IPS-18a (cell line): Measurements from ENCODE around the gene NCBP3.

Source experiments
- H3K27ac ChIP-seq: one replicate; pipeline ENCODE4 v1.5.1; 2013; ENCODE audit warnings: low read length
- H3K27me3 ChIP-seq: one replicate; pipeline ENCODE4 v1.6.1; 2013; ENCODE audit warnings: mild to moderate bottlenecking, low read length; ENCODE audit not compliant: control insufficient read depth, insufficient read depth
- H3K36me3 ChIP-seq: one replicate; pipeline ENCODE4 v1.6.1; 2013; ENCODE audit warnings: low read depth, low read length; ENCODE audit not compliant: control insufficient read depth
- H3K4me1 ChIP-seq: one replicate; pipeline ENCODE4 v1.6.1; 2013; ENCODE audit warnings: low read depth, low read length; ENCODE audit not compliant: control insufficient read depth
- H3K4me3 ChIP-seq: one replicate; pipeline ENCODE4 v1.5.1; 2013; ENCODE audit warnings: low read length
- H3K9ac ChIP-seq: one replicate; pipeline ENCODE4 v1.6.1; 2013; ENCODE audit warnings: mild to moderate bottlenecking, low read length, moderate library complexity
- H3K9me3 ChIP-seq: one replicate; pipeline ENCODE4 v1.6.1; 2013; ENCODE audit warnings: low read depth, low read length; ENCODE audit not compliant: control insufficient read depth

Gene NCBP3

GRCh38 chr17:3817851-3818605 is 28.0 kb downstream of the NCBP3 start:
- no peaks in the 10 kb centered on the region for H3K27me3 ChIP-seq
- H3K9ac ChIP-seq = no peak overlapping the region
- H3K9me3 ChIP-seq = no peaks in the 10 kb centered on the region
- no peaks in the 10 kb centered on the region for H3K4me1 ChIP-seq
- H3K36me3 ChIP-seq = peaks cover 94% of the 10 kb centered on the region
- H3K4me3 ChIP-seq = no peak overlapping the region
- H3K27ac ChIP-seq = no peak overlapping the region

- Histone ChIP-seq H3K4me1 (no peaks in the 10 kb centered on the region), H3K4me3 (no peak overlapping the region), H3K27me3 (no peaks in the 10 kb centered on the region), H3K9ac (no peak overlapping the region), H3K9me3 (no peaks in the 10 kb centered on the region), H3K36me3 (peaks cover 96% of the 10 kb centered on the region), H3K27ac (no peak overlapping the region)
Measured at GRCh38 chr17:3815925-3816324, 30.1 kb downstream of the NCBP3 start.

GRCh38 chr17:3815122-3815521 is 30.9 kb downstream of the NCBP3 start:
- Histone ChIP-seq H3K36me3 (peaks cover 96% of the 10 kb centered on the region), H3K9me3 (no peaks in the 10 kb centered on the region), H3K4me3 (no peak overlapping the region), H3K27ac (no peak overlapping the region), H3K9ac (no peak overlapping the region), H3K4me1 (no peaks in the 10 kb centered on the region), H3K27me3 (no peaks in the 10 kb centered on the region)

- H3K4me3 ChIP-seq = no peak overlapping the region
- H3K4me1 ChIP-seq = no peaks in the 10 kb centered on the region
- peaks cover 93% of the 10 kb centered on the region for H3K36me3 ChIP-seq
- H3K9ac ChIP-seq = no peak overlapping the region
- H3K9me3 ChIP-seq = no peaks in the 10 kb centered on the region
- H3K27ac ChIP-seq = no peak overlapping the region
- no peaks in the 10 kb centered on the region for H3K27me3 ChIP-seq
Measured at GRCh38 chr17:3814361-3814760, 31.7 kb downstream of the NCBP3 start.

- Histone ChIP-seq H3K4me3 (no peak overlapping the region), H3K36me3 (peaks cover 89% of the 10 kb centered on the region), H3K27me3 (no peaks in the 10 kb centered on the region), H3K27ac (no peak overlapping the region), H3K9me3 (no peaks in the 10 kb centered on the region), H3K9ac (no peak overlapping the region), H3K4me1 (no peaks in the 10 kb centered on the region)
Measured at GRCh38 chr17:3813171-3813570, 32.9 kb downstream of the NCBP3 start.

DNA sequence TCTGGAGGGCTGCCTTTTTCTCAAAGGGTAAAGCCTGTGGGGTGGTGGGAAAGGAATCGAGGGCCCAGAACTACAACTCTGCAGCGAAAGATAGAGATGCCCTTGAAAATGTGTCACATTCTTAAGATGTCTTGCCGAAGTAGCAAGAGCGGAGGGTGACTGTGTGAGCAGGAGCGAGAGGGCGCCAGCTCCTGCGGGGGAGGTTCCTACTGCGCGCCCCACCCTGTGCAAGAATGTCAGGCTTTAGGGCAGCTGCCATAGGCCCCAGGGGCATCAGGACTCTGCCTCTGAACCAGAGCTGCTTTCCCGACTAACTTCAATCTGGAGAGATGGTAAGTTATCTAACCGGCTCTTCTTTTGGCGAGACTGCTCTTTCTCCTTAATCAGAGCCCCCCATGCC is 33.3 kb downstream of the NCBP3 start:
- Histone ChIP-seq H3K36me3 (peaks cover 87% of the 10 kb centered on the region), H3K9me3 (no peaks in the 10 kb centered on the region), H3K27me3 (no peaks in the 10 kb centered on the region), H3K4me1 (no peaks in the 10 kb centered on the region), H3K27ac (no peak overlapping the region), H3K4me3 (no peak overlapping the region), H3K9ac (no peak overlapping the region)

GRCh38 chr17:3812284-3812683 is 33.8 kb downstream of the NCBP3 start:
- Histone ChIP-seq H3K27me3 (no peaks in the 10 kb centered on the region), H3K9ac (no peak overlapping the region), H3K9me3 (no peaks in the 10 kb centered on the region), H3K4me1 (no peaks in the 10 kb centered on the region), H3K27ac (no peak overlapping the region), H3K36me3 (peaks cover 87% of the 10 kb centered on the region), H3K4me3 (no peak overlapping the region)

DNA sequence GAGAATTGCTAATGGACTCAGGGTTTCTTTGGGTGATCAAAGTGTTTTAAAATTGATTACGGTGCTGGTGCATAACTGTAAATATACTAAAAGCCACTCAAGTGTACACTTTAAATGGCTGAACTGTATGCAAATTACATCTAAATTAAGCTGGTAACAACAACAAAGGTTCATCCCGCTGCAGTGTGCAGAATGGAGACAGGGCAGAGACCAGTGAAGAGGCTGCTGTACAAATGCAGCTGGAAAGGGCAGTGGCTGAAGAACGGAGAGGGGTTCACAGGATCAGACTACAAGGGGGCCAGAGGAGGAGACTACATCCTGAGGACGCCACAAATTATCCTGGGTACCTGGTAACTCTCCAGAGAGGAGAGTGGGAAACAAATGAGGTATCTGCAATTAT is 36.0 kb downstream of the NCBP3 start:
- no peaks in the 10 kb centered on the region for H3K4me1 ChIP-seq
- H3K9ac ChIP-seq = no peak overlapping the region
- H3K36me3 ChIP-seq = peaks cover 70% of the 10 kb centered on the region
- H3K9me3 ChIP-seq = no peaks in the 10 kb centered on the region
- no peak overlapping the region for H3K4me3 ChIP-seq
- no peak overlapping the region for H3K27ac ChIP-seq
- H3K27me3 ChIP-seq = no peaks in the 10 kb centered on the region

DNA sequence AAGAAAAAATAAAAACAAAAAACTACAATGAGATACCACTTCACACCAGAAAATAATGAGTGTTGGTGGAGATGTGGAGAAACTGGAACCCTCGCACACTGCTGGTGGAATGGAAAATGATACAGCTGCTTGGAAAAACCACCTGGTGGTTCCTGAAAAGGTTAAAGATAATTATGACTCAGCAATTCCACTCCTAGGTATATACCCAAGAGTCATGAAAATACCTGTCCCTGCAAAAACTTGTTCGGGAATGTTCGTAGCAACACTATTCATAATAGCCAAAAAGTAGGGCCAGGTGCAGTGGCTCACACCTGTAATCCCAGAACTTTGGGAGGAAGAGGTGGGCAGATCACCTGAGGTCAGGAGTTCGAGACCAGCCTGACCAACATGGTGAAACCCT is 36.9 kb downstream of the NCBP3 start:
- H3K27ac ChIP-seq = no peak overlapping the region
- no peak overlapping the region for H3K4me3 ChIP-seq
- H3K9ac ChIP-seq = no peak overlapping the region
- H3K36me3 ChIP-seq = peaks cover 61% of the 10 kb centered on the region
- H3K4me1 ChIP-seq = no peaks in the 10 kb centered on the region
- no peaks in the 10 kb centered on the region for H3K9me3 ChIP-seq
- no peaks in the 10 kb centered on the region for H3K27me3 ChIP-seq

- Histone ChIP-seq H3K36me3 (peaks cover 57% of the 10 kb centered on the region), H3K9ac (no peak overlapping the region), H3K27me3 (no peaks in the 10 kb centered on the region), H3K27ac (no peak overlapping the region), H3K4me3 (no peak overlapping the region), H3K9me3 (no peaks in the 10 kb centered on the region), H3K4me1 (no peaks in the 10 kb centered on the region)
Measured at GRCh38 chr17:3808701-3809100, 37.3 kb downstream of the NCBP3 start.

GRCh38 chr17:3805581-3805980 is 40.5 kb downstream of the NCBP3 start:
- Histone ChIP-seq H3K36me3 (peaks cover 33% of the 10 kb centered on the region), H3K27ac (no peak overlapping the region)

DNA sequence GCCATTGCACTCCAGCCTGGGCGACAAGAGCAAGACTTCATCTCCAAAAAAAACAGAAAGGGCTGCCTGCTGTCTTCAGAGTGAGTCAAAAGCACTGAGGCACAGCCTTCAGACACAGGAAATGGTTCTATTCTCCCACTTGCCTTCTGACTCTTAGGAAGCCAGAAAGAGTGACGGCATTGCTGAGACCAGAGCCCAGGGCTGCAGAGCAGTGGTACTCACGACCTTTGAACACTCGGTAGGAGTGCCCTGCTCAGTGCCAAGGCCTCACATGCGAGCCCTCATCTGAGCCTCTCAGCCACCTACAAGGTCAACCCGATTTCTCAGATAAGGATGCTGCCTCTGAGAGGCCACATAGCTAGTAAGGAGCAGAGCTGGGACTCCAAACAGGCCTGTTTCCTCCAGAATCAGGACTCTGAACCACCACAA is 41.5 kb downstream of the NCBP3 start:
- Histone ChIP-seq H3K27ac (no peak overlapping the region), H3K4me3 (no peak overlapping the region), H3K9ac (no peak overlapping the region), H3K36me3 (peaks cover 24% of the 10 kb centered on the region), H3K4me1 (no peaks in the 10 kb centered on the region), H3K9me3 (no peaks in the 10 kb centered on the region), H3K27me3 (no peaks in the 10 kb centered on the region)

More at GRCh38 chr17:3805581-3805980, 40.5 kb downstream of the NCBP3 start:
- Histone ChIP-seq H3K4me1 (no peaks in the 10 kb centered on the region), H3K4me3 (no peak overlapping the region), H3K9ac (no peak overlapping the region), H3K9me3 (no peaks in the 10 kb centered on the region), H3K27me3 (no peaks in the 10 kb centered on the region)
